HG02884 (cell line): ENCODE results near the gene CYP46A1.

Experiments used
- ATAC-seq: cut with Tn5 transposase; IDR thresholded peaks from one replicate; pipeline ENCODE4 v1.9.1; 2021; ENCODE audit warnings: mild to moderate bottlenecking, moderate library complexity; ENCODE audit not compliant: unreplicated experiment

Gene CYP46A1

GRCh38 chr14:99727096-99727870 lies 43.2 kb downstream of the CYP46A1 start:
- ATAC-seq: no peak

- ATAC-seq: no peak
Observed at GRCh38 chr14:99728231-99728920, 44.3 kb downstream of the CYP46A1 start.

GRCh38 chr14:99728981-99729451 lies 44.9 kb downstream of the CYP46A1 start:
- ATAC-seq: no peak

- ATAC-seq: peak; percentile 68
Observed at GRCh38 chr14:99729991-99730875, 46.1 kb downstream of the CYP46A1 start.

- ATAC-seq: no peak
Observed at GRCh38 chr14:99730876-99731546, 46.9 kb downstream of the CYP46A1 start.

- ATAC-seq: no peak
Observed at GRCh38 chr14:99731547-99732435, 47.7 kb downstream of the CYP46A1 start.

- ATAC-seq: no peak
Observed at GRCh38 chr14:99732436-99733210, 48.5 kb downstream of the CYP46A1 start.

- ATAC-seq: no peak
Observed at GRCh38 chr14:99733211-99733539, 49.1 kb downstream of the CYP46A1 start.

- ATAC-seq: no peak
Observed at GRCh38 chr14:99733540-99734405, 49.7 kb downstream of the CYP46A1 start.

- ATAC-seq: no peak
Observed at GRCh38 chr14:99734406-99735051, 50.4 kb downstream of the CYP46A1 start.

GRCh38 chr14:99735189-99736135 lies 51.4 kb downstream of the CYP46A1 start:
- ATAC-seq: no peak

GRCh38 chr14:99736603-99737371 lies 52.7 kb downstream of the CYP46A1 start:
- no peak for ATAC-seq

- no peak for ATAC-seq
Observed at GRCh38 chr14:99737451-99737951, 53.4 kb downstream of the CYP46A1 start.

GRCh38 chr14:99737956-99738667 lies 54.0 kb downstream of the CYP46A1 start:
- no peak for ATAC-seq

GRCh38 chr14:99740411-99740810 lies 56.3 kb downstream of the CYP46A1 start:
- no peak for ATAC-seq
